ENCODE results near the gene HNRNPAB.
"Not testable (repeated sequence)": the region's sequence is repeated elsewhere in the genome, so short reads cannot be mapped to it uniquely, and the experiment has no call there.

HNRNPAB gene

GRCh38 chr5:178191661-178192060 lies 12.7 kb upstream of the HNRNPAB start:
- Mint-ChIP-seq H3K4me3 (no peak overlapping the region), H3K27ac (no peak overlapping the region), H3K4me1 (peaks cover 9% of the 10 kb centered on the region), H3K36me3 (peaks cover 2% of the 10 kb centered on the region), H3K27me3 (peaks cover 7% of the 10 kb centered on the region), H3K9me3 (no peaks in the 10 kb centered on the region)

DNA sequence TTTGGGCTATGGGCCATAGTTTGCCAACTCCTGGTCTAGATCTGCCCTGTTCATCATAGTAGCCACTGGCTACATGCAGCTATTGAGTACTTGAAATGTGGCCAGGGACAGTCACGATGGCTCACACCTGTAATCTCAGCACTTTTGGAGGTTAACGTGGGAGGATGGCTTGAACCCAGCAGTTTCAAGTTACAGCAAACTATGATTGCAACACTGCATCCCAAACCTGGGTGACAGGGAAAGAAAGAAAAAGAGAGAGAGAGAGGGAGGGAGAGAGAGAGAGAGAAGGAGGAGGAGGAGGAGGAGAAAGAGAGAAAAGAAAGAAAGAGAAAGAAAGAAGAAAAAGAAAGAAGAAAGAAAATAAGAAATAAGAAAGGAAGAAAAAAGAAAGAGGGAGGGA lies 12.1 kb upstream of the HNRNPAB start:
- peaks cover 9% of the 10 kb centered on the region for H3K4me1 Mint-ChIP-seq
- H3K9me3 Mint-ChIP-seq: no peaks in the 10 kb centered on the region
- no peak overlapping the region for H3K4me3 Mint-ChIP-seq
- no peak overlapping the region for H3K27ac Mint-ChIP-seq
- H3K36me3 Mint-ChIP-seq: peaks cover 2% of the 10 kb centered on the region
- peaks cover 7% of the 10 kb centered on the region for H3K27me3 Mint-ChIP-seq

DNA sequence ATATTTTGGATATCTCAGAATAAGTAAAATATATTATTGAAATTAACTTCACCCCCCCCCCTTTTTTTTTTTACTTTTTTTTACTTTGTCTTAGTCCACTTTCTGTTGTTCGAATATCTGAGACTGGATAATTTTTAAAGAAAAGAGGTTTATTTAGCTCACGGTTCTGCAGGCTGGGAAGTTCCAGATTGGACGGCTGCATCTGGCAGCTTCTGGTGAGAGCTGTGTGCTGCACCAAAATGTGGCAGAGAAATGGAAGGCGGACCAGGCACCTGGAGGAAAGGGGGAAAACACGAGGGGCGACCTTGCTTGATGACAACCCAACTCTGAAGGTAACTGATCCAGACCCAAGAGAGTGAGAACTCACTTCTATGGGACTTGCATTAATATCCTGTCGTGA lies 11.5 kb upstream of the HNRNPAB start:
- no peaks in the 10 kb centered on the region for H3K9me3 Mint-ChIP-seq
- no peak overlapping the region for H3K27ac Mint-ChIP-seq
- peaks cover 7% of the 10 kb centered on the region for H3K27me3 Mint-ChIP-seq
- H3K4me3 Mint-ChIP-seq: no peak overlapping the region
- peaks cover 9% of the 10 kb centered on the region for H3K4me1 Mint-ChIP-seq
- H3K36me3 Mint-ChIP-seq: peaks cover 2% of the 10 kb centered on the region

- Mint-ChIP-seq H3K36me3 (peaks cover 2% of the 10 kb centered on the region), H3K4me3 (no peak overlapping the region), H3K27me3 (peaks cover 7% of the 10 kb centered on the region), H3K4me1 (peaks cover 9% of the 10 kb centered on the region), H3K27ac (peak overlapping the region; percentile 65), H3K9me3 (no peaks in the 10 kb centered on the region)
These were observed 11.0 kb upstream of the HNRNPAB start for GRCh38 chr5:178193251-178193809.

GRCh38 chr5:178194026-178194425 lies 10.3 kb upstream of the HNRNPAB start:
- H3K4me3 Mint-ChIP-seq: no peak overlapping the region
- H3K27ac Mint-ChIP-seq: no peak overlapping the region

GRCh38 chr5:178196281-178196812 lies 8.0 kb upstream of the HNRNPAB start:
- H3K4me3 Mint-ChIP-seq: no peak overlapping the region
- peaks cover 9% of the 10 kb centered on the region for H3K4me1 Mint-ChIP-seq
- peaks cover 2% of the 10 kb centered on the region for H3K36me3 Mint-ChIP-seq
- no peaks in the 10 kb centered on the region for H3K9me3 Mint-ChIP-seq
- no peak overlapping the region for H3K27ac Mint-ChIP-seq
- H3K27me3 Mint-ChIP-seq: peaks cover 4% of the 10 kb centered on the region

More at GRCh38 chr5:178194026-178194425, 10.3 kb upstream of the HNRNPAB start:
- peaks cover 4% of the 10 kb centered on the region for H3K27me3 Mint-ChIP-seq
- H3K9me3 Mint-ChIP-seq: no peaks in the 10 kb centered on the region
- peaks cover 9% of the 10 kb centered on the region for H3K4me1 Mint-ChIP-seq
- H3K36me3 Mint-ChIP-seq: peaks cover 2% of the 10 kb centered on the region

GRCh38 chr5:178196986-178197385 lies 7.3 kb upstream of the HNRNPAB start:
- H3K27me3 Mint-ChIP-seq: peaks cover 4% of the 10 kb centered on the region
- no peak overlapping the region for H3K27ac Mint-ChIP-seq
- no peak overlapping the region for H3K4me3 Mint-ChIP-seq
- H3K36me3 Mint-ChIP-seq: peaks cover 2% of the 10 kb centered on the region
- H3K4me1 Mint-ChIP-seq: peaks cover 9% of the 10 kb centered on the region
- no peaks in the 10 kb centered on the region for H3K9me3 Mint-ChIP-seq

- not testable (repeated sequence) for H3K4me1 Mint-ChIP-seq, H3K9me3 Mint-ChIP-seq, H3K27me3 Mint-ChIP-seq
These were observed 6.2 kb upstream of the HNRNPAB start for GRCh38 chr5:178198151-178198550.

DNA sequence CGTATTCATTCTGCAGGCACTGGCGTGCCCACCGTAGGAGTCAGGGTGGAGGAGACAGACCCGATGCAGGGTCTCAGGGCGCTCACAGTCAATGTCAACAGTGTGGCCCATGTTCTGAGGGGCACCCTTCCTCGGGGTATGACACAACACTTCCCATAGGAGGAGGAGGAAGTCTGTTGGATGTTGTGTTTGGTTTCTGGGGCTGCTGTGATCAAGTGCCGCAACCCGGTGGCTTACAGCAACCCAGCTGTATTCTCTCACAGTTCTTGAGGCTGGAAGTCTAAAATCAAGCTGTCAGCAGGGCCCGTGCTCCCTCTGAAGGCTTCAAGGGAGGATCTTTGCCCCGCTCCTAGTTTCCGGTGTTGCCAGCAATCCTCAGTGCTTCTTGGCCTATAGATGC lies 5.6 kb upstream of the HNRNPAB start:
- no peaks in the 10 kb centered on the region for H3K4me1 Mint-ChIP-seq
- no peaks in the 10 kb centered on the region for H3K36me3 Mint-ChIP-seq
- H3K9me3 Mint-ChIP-seq: no peaks in the 10 kb centered on the region
- H3K27me3 Mint-ChIP-seq: no peaks in the 10 kb centered on the region
- no peak overlapping the region for H3K4me3 Mint-ChIP-seq
- no peak overlapping the region for H3K27ac Mint-ChIP-seq

More at GRCh38 chr5:178198151-178198550, 6.2 kb upstream of the HNRNPAB start:
- H3K27ac Mint-ChIP-seq, H3K4me3 Mint-ChIP-seq, H3K36me3 Mint-ChIP-seq: not testable (repeated sequence)

DNA sequence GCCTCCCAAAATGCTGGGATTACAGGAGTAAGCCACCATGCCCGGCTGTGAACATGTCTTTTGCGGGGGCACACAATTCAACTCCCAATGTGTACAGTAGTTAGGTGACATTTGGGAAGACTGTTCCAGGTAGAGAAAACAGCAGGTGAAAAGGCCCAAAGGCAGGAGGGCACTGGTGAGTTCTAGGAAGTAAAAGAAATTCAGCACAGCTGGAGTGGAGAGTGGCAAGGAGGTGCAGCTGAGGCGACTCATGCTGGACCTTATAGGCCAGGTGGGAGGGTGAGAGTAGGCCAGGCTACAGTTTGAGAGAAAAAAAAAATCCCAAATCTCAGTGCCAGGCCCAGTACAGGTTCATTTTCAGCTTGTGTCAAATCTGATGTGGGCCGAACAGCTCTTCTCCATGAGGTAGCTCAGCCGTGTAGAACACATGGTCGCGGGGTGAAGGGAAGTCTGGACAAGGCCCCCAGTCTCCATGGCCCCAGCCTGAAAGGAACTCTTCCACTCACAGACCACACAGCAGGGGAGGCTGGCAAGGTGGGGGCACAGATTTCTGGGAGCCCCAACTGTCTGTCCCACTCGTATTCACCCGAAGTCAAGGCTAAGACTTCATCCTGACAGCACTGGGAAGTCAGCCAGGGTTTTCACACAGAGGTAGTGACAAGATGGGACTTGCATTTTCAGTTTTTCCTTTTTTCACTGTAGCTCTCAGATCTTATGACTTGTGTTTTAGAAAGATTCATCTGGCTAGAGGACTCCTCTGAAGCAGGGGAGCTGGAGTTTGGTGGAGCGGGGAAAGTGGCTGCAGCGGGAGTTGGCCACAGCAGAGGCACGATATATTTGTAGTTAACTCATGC lies 4.5 kb upstream of the HNRNPAB start:
- no peaks in the 10 kb centered on the region for H3K27me3 Mint-ChIP-seq
- H3K9me3 Mint-ChIP-seq: no peaks in the 10 kb centered on the region
- H3K4me1 Mint-ChIP-seq: no peaks in the 10 kb centered on the region
- peak overlapping the region; percentile 62 for H3K27ac Mint-ChIP-seq
- H3K36me3 Mint-ChIP-seq: peaks cover 2% of the 10 kb centered on the region
- no peak overlapping the region for H3K4me3 Mint-ChIP-seq

GRCh38 chr5:178201221-178201926 lies 3.0 kb upstream of the HNRNPAB start:
- peaks cover 7% of the 10 kb centered on the region for H3K4me1 Mint-ChIP-seq
- peaks cover 11% of the 10 kb centered on the region for H3K36me3 Mint-ChIP-seq
- no peaks in the 10 kb centered on the region for H3K9me3 Mint-ChIP-seq
- no peaks in the 10 kb centered on the region for H3K27me3 Mint-ChIP-seq
- no peak overlapping the region for H3K4me3 Mint-ChIP-seq
- no peak overlapping the region for H3K27ac Mint-ChIP-seq

- Mint-ChIP-seq H3K27me3 (no peaks in the 10 kb centered on the region), H3K9me3 (no peaks in the 10 kb centered on the region), H3K36me3 (peaks cover 14% of the 10 kb centered on the region), H3K4me1 (peaks cover 12% of the 10 kb centered on the region), H3K27ac (no peak overlapping the region), H3K4me3 (no peak overlapping the region)
These were observed 2.5 kb upstream of the HNRNPAB start for GRCh38 chr5:178201927-178202235.

- no peaks in the 10 kb centered on the region for H3K27me3 Mint-ChIP-seq
- H3K9me3 Mint-ChIP-seq: no peaks in the 10 kb centered on the region
- H3K27ac Mint-ChIP-seq: no peak overlapping the region
- H3K36me3 Mint-ChIP-seq: peaks cover 17% of the 10 kb centered on the region
- H3K4me1 Mint-ChIP-seq: peaks cover 19% of the 10 kb centered on the region
- peak overlapping the region; percentile 55 for H3K4me3 Mint-ChIP-seq
These were observed 1.8 kb upstream of the HNRNPAB start for GRCh38 chr5:178202541-178202940.

DNA sequence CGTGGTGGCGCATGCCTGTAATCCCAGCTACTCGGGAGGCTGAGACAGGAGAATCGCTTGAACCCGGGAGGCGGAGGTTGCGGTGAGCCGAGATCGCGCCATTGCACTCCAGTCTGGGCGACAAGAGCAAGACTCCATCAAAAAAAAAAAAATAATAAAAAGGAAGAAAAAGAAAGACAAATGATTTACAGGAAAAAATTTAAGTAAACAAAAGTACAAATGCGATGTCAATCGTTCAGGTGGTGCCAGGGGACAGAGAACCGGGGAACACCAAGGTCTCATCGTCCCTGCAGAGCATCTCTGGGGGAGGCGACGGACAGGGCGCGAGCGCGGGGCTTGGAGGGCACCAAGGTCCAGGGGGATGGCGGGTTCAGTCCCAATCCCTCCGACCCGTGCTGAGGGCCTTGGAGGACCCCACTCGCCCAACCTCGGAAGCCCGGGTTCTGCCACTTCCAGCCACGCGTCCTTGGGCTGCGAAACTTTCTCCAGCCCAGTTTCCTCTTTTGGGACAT lies 607 bp upstream of the HNRNPAB start:
- Mint-ChIP-seq H3K4me1 (peaks cover 30% of the 10 kb centered on the region), H3K9me3 (no peaks in the 10 kb centered on the region), H3K27ac (peak overlapping the region; percentile 72), H3K36me3 (peaks cover 21% of the 10 kb centered on the region), H3K27me3 (no peaks in the 10 kb centered on the region), H3K4me3 (peak overlapping the region; percentile 99)

GRCh38 chr5:178204935-178205748 lies 809 bp downstream of the HNRNPAB start:
- no peaks in the 10 kb centered on the region for H3K27me3 Mint-ChIP-seq
- H3K36me3 Mint-ChIP-seq: peaks cover 26% of the 10 kb centered on the region

More at GRCh38 chr5:178204935-178205748, 809 bp downstream of the HNRNPAB start:
- Mint-ChIP-seq H3K27ac (peak overlapping the region; percentile 93), H3K4me1 (peaks cover 42% of the 10 kb centered on the region), H3K4me3 (peak overlapping the region; percentile 99), H3K9me3 (no peaks in the 10 kb centered on the region)
